Stimulated activated CD4-positive, alpha-beta T cell treated with anti-CD3 and anti-CD28 coated beads, Interleukin-4, amount 100 ng/mL, for 24 hours (primary cell): ENCODE results near the gene MUC5B.
"Not testable (repeated sequence)": the region's sequence is repeated elsewhere in the genome, so short reads cannot be mapped to it uniquely, and the experiment has no call there.

Experiments used
- DNase-seq: peaks from one replicate; pipeline ENCODE4 v3.0.0-alpha.2; 2020

MUC5B gene, protein sequence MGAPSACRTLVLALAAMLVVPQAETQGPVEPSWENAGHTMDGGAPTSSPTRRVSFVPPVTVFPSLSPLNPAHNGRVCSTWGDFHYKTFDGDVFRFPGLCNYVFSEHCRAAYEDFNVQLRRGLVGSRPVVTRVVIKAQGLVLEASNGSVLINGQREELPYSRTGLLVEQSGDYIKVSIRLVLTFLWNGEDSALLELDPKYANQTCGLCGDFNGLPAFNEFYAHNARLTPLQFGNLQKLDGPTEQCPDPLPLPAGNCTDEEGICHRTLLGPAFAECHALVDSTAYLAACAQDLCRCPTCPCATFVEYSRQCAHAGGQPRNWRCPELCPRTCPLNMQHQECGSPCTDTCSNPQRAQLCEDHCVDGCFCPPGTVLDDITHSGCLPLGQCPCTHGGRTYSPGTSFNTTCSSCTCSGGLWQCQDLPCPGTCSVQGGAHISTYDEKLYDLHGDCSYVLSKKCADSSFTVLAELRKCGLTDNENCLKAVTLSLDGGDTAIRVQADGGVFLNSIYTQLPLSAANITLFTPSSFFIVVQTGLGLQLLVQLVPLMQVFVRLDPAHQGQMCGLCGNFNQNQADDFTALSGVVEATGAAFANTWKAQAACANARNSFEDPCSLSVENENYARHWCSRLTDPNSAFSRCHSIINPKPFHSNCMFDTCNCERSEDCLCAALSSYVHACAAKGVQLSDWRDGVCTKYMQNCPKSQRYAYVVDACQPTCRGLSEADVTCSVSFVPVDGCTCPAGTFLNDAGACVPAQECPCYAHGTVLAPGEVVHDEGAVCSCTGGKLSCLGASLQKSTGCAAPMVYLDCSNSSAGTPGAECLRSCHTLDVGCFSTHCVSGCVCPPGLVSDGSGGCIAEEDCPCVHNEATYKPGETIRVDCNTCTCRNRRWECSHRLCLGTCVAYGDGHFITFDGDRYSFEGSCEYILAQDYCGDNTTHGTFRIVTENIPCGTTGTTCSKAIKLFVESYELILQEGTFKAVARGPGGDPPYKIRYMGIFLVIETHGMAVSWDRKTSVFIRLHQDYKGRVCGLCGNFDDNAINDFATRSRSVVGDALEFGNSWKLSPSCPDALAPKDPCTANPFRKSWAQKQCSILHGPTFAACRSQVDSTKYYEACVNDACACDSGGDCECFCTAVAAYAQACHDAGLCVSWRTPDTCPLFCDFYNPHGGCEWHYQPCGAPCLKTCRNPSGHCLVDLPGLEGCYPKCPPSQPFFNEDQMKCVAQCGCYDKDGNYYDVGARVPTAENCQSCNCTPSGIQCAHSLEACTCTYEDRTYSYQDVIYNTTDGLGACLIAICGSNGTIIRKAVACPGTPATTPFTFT (N-terminal part only)

DNA sequence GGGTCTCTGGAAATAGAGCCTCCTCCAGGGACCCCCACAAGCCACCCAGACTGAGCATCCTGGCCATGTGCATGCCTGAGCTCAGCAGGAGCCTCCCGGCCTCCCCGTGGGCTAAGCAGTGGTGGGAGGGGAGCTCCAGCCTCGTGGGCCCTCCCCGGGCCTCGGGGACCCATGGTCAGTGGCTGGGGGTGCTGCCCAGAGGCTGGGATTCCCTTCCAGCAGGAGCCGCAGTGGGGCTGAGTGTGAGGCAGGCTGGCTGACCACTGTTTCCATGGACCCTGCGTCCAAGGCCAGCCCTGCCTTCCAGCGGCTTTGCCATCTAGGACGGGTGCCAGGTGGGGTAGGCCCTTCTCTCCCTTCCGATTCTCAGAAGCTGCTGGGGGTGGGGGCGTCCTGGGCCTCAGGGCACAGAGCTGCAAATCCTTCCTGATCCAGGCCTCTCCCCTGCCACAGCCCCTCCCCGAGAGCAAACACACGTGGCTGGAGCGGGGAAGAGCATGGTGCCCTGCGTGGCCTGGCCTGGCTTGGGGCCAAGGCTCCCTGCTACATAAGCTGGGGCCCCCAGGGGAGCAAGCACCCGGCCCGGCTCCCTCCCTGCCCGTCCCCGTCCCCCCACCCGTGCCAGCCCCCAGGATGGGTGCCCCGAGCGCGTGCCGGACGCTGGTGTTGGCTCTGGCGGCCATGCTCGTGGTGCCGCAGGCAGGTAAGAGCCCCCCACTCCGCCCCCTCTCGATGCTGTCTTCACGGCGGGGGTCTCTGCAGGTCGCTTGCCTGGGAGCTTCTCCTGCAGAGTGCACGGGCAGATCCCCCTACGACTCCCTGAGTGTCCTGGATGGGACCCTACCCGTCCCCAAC, at the start of gene MUC5B:
Gene MUC5B, plus strand, starts transcription at position 576 of the 855 bp plus-strand sequence. Its CDS starts 58 bp downstream, at position 634.
- no peak for DNase-seq

DNA sequence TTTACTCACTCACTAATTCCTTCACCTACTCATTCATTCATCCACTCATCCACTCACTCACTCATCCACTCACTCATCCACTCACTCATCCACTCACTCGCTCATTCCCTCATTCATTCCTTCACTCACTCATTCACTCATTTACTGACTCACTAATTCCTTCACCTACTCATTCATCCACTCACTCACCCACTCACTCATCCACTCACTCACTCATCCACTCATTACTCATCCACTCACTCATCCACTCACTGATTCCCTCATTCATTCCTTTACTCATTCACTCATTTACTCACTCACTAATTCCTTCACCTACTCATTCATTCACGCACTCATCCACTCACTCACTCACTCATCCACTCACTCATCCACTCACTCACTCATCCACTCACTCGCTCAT, 49.5 kb upstream of the MUC5B start:
- DNase-seq = not testable (repeated sequence)

DNA sequence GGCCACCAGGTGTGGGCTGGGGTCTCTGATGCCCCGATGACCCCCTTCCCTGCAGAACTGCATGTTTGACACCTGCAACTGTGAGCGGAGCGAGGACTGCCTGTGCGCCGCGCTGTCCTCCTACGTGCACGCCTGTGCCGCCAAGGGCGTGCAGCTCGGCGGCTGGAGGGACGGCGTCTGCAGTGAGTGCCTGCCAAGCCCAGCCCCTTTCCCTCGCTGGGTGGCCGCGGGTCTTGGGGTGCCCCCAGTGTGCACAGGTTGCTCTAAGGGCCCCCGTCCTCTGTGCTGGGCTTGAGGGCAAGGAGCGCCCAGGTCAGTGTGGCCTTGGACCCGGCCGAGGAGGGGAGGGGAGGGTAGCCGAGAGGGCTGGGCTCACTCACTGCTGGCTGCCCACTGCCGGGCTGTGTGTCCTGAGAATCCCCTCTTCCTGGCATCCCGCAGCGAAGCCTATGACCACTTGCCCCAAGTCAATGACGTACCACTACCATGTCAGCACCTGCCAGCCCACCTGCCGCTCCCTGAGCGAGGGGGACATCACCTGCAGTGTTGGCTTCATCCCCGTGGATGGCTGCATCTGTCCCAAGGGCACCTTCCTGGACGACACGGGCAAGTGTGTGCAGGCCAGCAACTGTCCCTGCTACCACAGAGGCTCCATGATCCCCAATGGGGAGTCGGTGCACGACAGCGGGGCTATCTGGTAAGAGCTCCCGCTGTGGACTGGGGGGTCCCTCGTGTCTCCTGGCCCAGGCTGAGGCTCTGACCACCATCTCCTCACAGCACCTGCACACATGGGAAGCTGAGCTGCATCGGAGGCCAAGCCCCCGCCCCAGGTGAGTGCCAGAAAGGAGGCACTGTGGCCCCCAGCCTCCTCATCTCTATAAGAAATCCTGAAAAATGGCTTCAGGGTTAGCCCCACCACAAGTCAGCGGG, 48.2 kb upstream of the MUC5B start:
- DNase-seq = no peak

DNA sequence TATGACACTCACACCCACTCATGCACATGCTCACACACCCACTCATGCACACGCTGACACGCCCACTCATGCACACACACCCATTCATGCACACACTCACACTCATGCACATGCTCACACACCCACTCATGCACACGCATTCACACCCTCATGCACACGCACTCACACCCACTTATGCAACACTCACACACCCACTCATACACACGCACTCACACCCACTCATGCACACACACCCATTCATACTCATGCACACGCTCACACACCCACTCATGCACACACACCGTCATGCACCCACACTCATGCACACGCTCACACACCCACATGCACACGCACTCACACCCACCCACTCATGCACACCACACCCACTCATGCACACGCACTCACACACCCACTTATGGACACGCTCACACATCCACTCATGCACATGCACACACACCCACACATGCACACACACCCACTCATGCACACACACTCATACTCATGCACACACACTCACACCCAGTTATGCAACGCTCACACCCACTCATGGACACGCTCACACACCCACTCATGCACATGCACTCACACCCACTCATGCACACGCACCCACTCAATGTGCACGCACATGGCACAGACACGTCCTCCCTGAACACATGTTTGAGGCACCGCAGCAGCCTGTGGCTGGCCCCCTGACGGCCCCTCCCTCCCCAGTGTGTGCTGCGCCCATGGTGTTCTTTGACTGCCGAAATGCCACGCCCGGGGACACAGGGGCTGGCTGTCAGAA, 47.2 kb upstream of the MUC5B start:
- no peak for DNase-seq

DNA sequence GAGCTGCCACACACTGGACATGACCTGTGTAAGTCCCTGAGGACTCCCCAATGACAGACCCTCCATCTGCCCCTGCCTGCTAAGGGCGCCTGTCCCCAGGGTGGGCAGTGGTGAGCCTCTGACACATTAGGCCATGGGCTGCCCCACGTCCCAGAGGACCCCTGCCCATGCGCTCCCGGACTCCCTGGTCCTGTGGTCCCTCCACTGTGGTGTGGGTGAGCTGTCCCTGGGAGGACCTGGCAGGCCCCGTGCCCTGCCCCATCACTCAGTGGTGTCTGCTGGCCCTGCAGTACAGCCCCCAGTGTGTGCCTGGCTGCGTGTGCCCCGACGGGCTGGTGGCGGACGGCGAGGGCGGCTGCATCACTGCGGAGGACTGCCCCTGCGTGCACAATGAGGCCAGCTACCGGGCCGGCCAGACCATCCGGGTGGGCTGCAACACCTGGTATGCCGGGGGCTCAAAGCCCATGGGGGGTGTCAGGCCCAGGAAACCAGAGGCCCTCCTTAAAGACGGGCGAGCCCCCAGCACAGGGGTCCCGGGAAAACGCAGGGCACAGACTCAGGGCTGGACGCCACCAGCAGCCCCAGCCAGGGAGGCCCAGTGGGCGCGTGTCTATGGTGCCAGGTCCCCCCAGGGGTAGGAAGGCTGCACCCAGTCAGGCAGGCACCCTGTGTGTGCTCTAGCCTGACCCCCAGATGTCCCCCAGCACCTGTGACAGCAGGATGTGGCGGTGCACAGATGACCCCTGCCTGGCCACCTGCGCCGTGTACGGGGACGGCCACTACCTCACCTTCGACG, 46.4 kb upstream of the MUC5B start:
- no peak for DNase-seq

DNA sequence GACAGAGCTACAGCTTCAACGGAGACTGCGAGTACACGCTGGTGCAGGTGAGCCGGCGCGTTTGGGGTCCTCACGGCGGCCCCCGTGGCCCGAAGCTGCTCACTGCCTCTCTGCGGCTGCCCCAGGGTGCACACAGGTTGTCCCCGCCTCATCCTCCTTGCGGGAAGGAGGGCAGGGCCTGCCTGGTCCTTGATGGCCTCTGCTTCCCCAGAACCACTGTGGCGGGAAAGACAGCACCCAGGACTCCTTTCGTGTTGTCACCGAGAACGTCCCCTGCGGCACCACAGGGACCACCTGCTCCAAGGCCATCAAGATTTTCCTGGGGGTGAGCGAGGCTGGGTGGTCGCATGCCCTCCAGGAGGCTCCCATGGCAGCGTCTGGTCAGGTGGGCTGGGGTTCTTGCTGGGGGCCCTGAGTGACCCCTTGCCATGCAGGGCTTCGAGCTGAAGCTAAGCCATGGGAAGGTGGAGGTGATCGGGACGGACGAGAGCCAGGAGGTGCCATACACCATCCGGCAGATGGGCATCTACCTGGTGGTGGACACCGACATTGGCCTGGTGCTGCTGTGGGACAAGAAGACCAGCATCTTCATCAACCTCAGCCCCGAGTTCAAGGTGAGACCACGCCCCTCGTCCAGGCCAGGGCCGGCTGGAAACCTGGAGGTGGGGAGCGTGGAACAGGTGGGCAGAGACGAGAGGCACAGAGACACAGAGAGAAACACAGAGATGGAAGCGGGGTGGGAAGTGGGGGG, 45.7 kb upstream of the MUC5B start:
- no peak for DNase-seq

DNA sequence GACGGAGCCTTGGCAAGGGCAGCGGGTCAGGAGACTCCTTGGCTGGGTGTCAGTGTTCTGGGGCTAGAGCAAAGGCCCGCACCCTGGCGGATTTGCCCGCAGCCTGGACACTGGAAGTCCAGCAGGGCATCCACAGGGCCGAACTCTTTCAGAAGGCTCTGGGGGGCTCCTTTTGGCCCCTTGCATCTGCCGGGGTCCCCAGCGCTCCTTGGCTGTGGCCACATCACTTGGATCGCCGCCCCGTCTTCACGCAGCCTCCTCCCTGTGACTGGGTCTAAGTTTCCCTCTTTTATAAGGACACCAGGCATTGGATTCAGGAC, 45.1 kb upstream of the MUC5B start:
- DNase-seq = no peak

DNA sequence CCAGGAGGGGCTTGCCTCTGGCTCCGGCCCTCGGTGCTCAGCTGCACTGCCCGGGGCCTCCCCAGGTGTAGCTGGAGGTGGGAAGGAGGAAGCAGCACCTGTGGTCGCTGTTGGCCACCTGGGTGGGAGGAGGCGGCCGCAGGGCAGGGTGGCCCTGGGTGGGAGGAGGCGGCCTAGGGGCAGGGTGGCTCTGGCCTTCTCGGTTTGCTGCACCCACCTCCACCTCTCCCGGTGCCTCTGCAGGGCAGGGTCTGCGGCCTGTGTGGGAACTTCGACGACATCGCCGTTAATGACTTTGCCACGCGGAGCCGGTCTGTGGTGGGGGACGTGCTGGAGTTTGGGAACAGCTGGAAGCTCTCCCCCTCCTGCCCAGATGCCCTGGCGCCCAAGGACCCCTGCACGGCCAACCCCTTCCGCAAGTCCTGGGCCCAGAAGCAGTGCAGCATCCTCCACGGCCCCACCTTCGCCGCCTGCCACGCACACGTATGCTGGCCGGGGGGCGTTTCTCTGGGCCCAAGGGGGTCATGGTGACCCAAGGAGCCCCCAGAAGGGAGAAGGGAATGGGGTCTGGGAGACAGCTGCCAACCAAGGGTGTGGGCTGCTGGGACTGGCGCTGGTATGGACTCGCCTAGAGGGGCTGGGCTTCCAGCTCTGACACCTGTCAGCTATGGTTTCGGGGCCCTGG, 44.5 kb upstream of the MUC5B start:
- DNase-seq = no peak

DNA sequence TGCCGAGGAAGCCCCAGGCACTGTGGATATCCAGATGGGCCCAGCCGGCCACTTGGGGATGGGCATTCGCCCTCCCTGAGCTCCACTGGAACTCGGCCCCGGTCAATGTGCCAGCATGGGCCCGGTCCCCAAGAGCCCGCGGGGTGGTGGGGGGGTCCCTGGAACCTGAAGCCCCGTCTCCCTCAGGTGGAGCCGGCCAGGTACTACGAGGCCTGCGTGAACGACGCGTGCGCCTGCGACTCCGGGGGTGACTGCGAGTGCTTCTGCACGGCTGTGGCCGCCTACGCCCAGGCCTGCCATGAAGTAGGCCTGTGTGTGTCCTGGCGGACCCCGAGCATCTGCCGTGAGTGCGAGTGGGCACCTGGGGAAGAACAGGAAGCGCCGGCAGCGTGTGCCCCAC, 44.0 kb upstream of the MUC5B start:
- no peak for DNase-seq

DNA sequence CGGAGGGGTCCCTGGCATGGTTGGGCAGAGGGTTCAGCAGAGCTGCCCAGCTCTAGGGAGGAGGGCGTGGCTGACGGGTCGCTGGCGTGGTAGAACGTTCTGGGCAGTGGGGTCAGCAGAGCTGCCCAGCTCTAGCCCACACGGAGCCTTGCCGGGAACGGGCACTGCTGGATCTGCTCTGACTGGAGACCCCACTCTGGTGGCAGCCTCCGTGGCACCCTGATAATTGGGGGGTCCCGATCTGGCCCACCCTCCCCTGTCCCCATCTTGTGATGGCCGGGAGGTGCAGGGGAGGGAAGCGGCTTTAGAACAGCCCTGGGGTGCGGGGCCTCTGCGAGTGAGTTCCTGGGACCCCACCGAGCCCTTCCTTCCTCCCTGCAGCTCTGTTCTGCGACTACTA, 43.2 kb upstream of the MUC5B start:
- DNase-seq = no peak

DNA sequence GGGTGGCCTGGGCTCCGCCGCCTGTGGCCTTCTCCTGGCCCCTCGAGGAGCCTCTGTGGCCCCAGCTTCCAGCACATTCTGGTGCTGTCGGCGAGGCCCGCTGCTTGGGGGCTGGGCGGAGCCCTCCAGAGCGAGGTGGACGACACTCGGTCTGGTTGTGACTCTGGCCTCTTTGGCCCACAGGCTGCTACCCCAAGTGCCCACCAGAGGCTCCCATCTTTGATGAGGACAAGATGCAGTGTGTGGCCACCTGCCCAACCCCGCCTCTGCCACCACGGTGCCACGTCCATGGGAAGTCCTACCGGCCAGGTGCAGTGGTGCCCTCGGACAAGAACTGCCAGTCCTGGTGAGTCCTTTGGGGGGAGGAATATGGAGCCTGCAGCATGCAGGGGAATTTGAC, 42.7 kb upstream of the MUC5B start:
- DNase-seq = no peak

DNA sequence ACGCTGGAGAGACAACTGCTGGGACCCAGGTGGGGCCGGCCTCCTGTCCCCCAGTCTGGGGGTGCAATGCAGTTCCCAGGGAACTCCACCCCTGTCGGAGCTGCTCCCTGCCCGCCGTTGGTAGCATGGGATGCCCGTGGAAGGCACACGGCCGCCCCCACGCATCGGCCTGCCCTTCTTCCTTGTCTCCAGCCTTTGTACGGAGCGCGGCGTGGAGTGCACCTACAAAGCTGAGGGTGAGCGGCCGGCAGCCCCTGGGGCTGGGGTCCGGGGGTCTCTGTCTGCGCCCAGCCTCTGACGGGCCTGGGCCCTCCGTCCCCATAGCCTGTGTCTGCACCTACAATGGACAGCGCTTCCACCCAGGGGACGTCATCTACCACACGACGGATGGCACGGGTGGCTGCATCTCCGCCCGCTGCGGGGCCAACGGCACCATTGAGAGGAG, 41.9 kb upstream of the MUC5B start:
- DNase-seq = no peak

DNA sequence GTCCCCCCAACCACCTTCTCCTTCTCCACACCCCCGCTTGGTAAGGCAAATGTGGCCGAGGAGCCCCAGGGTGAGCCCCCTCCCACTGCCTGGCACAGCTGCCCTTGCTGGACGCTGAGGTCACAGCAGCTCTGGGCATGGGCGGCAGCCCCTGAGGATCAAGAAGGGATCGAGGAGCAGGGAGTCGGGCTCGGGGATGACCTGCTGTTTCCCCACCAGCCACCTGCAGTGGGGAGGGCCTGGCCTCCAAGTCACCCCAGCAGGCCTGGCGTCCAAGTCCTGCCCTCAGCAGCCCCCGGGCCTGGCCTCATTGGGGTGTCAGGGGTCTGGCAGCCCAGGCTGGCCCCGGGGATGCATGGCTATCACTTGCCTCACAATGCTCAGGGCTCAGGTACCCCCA, 41.4 kb upstream of the MUC5B start:
- DNase-seq = no peak

DNA sequence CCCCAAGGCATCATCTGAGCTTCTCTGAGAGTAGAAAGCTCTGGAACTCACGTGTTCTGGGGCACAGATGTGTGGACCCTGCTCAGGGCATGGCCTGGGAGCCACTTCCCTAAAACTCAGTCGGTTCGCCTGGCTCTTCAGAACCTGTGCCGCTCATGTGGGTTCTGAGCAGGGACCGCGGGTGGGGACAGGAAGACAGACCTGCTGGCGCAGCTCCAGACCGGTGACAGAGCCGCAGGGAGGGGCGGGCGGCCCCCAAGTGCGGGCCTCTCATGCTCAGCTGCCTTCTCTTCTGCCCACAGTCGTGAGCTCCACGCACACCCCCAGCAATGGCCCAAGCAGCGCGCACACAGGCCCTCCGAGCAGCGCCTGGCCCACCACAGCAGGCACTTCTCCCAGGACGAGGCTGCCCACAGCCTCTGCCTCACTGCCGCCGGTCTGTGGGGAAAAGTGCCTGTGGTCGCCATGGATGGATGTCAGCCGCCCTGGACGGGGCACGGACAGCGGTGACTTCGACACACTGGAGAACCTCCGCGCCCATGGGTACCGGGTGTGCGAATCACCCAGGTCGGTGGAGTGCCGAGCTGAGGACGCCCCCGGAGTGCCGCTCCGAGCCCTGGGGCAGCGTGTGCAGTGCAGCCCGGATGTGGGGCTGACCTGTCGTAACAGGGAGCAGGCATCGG, 40.9 kb upstream of the MUC5B start:
- no peak for DNase-seq

DNA sequence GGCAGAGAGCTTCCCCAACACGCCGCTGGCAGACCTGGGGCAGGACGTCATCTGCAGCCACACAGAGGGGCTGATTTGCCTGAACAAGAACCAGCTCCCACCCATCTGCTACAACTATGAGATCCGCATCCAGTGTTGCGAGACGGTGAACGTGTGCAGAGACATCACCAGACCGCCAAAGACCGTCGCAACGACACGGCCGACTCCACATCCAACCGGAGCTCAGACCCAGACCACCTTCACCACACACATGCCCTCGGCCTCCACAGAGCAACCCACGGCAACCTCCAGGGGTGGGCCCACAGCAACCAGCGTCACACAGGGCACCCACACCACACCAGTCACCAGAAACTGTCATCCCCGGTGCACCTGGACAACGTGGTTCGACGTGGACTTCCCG, 38.7 kb upstream of the MUC5B start:
- not testable (repeated sequence) for DNase-seq

DNA sequence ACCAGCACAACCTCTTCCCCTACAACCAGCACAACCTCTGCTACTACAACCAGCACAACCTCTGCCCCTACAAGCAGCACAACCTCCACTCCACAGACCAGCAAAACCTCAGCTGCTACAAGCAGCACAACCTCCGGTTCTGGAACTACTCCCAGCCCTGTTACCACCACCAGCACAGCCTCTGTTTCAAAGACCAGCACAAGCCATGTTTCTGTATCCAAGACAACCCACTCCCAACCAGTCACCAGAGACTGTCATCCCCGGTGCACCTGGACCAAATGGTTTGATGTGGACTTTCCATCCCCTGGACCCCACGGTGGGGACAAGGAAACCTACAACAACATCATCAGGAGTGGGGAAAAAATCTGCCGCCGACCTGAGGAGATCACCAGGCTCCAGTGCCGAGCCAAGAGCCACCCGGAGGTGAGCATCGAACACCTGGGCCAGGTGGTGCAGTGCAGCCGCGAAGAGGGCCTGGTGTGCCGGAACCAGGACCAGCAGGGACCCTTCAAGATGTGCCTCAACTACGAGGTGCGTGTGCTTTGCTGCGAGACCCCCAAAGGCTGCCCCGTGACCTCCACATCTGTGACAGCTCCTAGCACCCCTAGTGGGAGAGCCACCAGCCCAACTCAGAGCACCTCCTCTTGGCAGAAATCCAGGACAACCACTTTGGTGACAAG, 34.3 kb upstream of the MUC5B start:
- DNase-seq = not testable (repeated sequence)

DNA sequence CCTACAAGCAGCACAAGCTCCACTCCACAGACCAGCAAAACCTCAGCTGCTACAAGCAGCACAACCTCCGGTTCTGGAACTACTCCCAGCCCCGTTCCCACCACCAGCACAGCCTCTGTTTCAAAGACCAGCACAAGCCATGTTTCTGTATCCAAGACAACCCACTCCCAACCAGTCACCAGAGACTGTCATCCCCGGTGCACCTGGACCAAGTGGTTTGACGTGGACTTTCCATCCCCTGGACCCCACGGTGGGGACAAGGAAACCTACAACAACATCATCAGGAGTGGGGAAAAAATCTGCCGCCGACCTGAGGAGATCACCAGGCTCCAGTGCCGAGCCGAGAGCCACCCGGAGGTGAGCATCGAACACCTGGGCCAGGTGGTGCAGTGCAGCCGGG, 33.0 kb upstream of the MUC5B start:
- not testable (repeated sequence) for DNase-seq
